GM18909 (cell line): ENCODE data around the gene ZNF500.
A peak's percentile ranks its signal among the peaks of the same experiment; 100 is the strongest.

Experiments used
- ATAC-seq: cut with Tn5 transposase; IDR thresholded peaks from one replicate; pipeline ENCODE4 v1.9.1; 2021; ENCODE audit warnings: mild to moderate bottlenecking; ENCODE audit not compliant: unreplicated experiment, poor library complexity

The ZNF500 gene

GRCh38 chr16:4776141-4776705 lies 9.3 kb upstream of the ZNF500 start:
- ATAC-seq: no peak

GRCh38 chr16:4775005-4775404 lies 8.0 kb upstream of the ZNF500 start:
- ATAC-seq: no peak

DNA sequence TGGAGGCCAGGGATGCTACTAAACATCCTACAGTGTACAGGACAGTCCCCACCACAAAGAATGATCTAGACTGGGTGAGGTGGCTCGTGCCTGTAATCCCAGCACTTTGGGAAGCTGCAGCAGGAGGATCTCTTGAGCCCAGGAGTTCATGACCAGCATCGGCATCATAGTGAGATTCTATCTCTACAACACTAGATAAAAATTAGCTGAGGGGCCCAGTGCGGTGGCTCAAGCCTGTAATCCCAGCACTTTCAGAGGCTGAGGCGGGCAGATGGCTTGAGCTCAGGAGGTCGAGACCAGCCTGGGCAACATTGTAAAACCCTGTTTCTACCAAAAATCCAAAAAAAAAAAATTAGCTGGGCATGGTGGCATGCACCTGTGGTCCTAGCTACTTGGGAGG lies 5.4 kb upstream of the ZNF500 start:
- no peak for ATAC-seq

DNA sequence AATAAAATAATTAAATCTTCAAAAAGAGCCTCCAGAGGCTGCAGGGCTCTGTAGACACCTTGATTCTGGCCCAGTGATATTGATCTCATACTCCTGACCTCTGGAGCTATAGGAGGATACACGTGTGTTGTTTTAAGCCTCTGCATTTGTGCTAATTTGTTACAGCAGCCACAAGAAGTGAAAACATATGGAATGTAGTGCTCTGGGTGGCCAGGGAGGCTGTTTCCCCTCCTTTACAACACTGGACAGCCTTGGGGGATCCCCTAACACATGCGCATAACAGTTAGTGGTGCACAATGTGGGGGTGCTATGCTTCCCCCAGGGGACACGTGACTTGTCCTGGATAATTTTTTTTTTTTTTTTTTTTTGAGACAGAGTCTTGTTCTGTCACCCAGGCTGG lies 4.7 kb upstream of the ZNF500 start:
- ATAC-seq: no peak

DNA sequence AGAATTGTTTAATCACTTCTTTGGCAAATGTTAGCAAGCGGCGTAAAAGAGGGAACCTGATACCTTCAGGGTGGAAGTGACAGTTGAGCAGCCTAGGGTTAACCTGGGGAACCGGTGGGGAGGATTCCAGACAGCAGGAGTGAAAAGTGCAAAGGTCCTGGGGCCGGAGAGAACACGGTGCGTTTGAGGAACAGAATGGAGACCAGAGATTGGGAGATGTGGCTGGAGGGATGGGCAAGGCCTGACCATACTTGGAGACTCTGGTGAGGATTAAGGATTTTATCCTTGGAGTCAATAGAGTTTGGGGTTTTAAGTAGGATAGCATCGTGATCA lies 2.3 kb upstream of the ZNF500 start:
- no peak for ATAC-seq

DNA sequence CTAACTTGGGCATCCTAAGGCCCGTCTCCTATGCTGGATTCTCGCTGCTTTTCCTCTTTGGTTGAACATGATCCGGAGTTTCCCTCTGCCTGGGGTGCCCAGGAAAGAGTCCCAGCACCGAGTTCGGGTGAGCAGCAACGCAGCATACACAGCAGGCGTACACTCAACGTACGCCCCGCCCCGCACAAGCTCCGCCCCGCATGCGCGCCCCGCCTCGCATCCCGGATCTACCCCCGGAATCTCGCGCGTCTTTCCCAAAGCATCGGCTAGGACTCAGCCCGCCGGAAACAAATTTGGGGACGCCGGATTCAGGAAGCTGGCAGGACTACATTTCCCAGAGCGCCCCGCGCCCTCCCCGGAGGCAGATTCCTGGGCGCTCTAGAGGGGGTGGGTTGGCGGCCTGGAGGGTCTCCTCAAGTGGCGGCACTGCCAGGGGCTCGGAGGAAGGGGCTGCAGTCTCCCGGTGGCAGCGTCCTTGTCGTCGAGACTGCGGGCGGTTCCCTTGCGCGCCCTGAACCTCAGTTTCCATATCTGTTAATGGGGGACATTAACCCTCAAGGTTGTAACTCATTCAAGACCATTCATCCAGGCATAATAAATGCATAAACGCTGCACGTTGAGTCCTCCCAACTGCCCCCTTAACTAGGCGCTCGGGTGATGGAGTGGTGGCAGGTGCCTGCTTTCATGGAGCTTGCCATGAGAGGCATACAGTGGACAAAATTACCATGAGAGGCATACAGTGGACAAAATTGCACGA lies 1.8 kb upstream of the ZNF500 start:
- ATAC-seq: peak; percentile 70

DNA sequence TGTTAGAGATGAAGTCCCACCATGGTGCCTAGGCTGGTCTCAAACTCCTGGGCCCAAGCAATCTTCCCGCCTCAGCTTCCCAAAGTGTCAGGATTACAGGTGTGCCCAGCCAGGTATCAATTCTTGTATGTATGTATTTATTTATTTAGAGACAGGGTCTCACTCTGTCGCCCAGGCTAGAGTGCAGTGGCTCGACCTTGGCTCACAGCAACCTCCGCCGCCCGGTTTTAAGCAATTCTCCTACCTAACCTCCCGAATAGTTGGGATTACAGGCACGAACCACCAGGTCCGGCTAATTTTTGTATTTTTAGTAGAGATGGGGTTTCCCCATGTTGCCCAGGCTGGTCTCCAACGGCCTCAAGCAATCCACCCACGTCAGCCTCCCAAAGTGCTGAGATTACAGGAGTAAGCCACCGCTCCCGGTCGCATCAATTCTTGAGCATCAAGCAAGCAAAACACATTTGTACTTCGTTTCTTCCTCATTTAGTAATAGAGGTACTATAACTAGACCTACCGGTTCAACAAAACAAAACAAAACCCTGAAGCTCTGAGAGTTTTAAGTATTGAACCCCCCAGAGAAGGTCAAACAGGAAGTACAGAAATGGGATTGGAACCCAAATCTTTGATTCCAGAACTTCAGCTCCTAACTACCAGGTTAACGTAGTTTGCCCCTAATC lies 1.0 kb upstream of the ZNF500 start:
- ATAC-seq: peak; percentile 1

GRCh38 chr16:4765511-4766474 lies 1.2 kb downstream of the ZNF500 start:
- ATAC-seq: no peak

DNA sequence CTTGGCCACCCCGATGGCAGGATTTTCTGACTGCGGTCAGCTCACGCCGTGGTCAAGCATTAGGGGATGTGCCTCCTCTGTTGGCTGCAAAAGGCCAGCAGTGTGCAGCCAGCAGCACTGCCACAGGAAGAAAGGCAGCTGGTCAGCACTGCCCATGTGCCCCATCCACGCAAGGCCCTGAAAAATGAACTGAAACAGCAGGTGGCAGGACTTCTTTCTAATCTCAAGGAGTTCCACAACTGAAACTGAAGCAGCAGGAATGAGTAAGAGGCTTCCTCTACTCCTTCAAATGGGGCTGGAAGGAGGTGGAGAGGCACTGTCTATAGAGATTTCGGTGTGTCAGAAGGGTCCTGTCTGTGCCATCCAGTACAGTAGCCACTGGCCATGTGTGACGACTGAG lies 3.2 kb downstream of the ZNF500 start:
- no peak for ATAC-seq

- no peak for ATAC-seq
Observed at GRCh38 chr16:4762205-4762604, 4.8 kb downstream of the ZNF500 start.

DNA sequence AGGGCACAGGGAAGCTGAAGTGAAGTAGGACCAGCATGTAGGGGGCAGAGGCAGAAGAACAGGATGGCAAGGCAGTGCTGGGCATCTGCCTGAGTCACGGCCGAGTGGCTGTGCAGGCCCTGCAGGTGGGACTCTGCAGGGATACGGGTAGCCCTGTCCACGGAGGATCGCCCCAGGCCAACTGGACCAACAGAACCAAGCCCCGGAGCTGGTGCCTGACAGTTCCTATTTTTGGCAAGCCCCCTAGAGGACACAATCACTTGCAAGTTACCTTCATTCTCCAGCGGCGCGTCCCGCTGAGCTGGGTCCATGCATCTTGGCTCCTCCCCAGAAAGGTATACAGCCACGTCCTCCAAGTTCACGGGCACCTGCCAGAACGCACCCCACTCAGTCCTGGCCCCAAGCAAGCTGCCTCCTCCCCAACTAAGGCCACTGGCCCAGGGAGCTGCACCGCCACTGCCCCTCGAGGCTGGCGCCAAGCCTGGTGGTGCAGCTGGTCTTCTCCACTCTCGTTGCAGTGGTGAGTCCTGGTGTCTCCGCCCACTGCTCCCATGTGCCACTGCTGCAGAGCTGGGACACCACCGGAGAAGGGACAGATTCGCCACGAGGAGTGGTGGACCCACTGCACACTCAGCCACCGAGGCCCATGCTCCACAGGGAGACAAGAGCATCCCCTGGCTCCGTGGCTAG lies 6.6 kb downstream of the ZNF500 start:
- no peak for ATAC-seq

GRCh38 chr16:4755687-4756086 lies 11.3 kb downstream of the ZNF500 start:
- ATAC-seq: no peak

- no peak for ATAC-seq
Observed at GRCh38 chr16:4754865-4755264, 12.1 kb downstream of the ZNF500 start.

GRCh38 chr16:4753227-4753626 lies 13.7 kb downstream of the ZNF500 start:
- no peak for ATAC-seq

DNA sequence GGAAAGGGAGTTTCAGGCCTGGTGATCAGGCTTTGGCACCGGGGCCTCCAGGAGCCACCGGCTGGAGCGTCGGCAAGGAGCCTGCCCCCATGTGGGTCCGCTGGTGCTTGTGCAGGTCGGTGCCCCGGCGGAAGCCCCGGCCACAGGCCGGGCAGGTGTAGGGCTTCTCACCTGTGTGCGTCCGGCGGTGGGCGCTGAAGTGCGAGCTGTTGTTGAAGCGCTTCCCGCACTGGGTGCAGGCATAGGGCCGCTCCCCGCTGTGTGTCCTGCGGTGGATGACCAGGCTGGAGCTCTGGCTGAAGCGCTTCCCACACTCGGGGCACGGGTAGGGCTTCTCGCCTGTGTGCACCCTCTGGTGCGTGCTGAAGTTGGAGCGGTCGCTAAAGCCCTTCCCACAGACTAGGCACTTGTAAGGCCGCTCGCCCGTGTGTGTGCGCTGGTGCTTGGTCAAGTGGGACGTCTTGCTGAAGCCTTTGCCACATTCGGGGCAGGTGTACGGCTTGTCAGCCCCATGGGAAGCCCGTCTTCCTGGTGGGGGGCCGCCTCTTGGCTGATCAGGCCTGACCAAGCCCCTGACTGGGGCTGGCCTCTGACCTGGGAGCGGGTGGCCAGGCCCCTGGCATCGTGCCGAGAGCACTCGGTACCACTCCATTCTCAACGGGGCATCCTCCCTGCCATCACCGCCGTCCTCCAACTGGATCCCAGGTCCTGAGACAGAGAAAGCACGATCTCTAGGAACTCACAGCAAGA lies 14.4 kb downstream of the ZNF500 start:
- no peak for ATAC-seq

DNA sequence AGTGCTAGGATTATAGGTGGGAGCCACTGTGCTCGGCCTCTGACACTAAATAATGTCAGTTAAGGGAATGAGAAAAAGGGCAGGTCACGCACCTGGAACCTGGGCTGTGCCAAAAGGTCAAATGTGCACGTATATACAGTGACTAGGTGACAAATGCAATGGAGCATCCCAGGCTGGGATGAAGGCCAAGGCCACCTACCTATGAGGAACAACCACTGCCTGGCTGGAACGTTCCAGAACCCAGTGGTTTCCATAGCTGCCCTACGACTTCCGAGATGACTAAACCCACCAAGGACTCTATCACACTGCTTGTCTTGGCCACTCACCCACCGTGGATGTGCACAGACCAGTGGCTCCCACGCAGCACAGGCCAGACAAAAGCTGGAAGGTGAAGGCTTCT lies 16.1 kb downstream of the ZNF500 start:
- ATAC-seq: no peak

DNA sequence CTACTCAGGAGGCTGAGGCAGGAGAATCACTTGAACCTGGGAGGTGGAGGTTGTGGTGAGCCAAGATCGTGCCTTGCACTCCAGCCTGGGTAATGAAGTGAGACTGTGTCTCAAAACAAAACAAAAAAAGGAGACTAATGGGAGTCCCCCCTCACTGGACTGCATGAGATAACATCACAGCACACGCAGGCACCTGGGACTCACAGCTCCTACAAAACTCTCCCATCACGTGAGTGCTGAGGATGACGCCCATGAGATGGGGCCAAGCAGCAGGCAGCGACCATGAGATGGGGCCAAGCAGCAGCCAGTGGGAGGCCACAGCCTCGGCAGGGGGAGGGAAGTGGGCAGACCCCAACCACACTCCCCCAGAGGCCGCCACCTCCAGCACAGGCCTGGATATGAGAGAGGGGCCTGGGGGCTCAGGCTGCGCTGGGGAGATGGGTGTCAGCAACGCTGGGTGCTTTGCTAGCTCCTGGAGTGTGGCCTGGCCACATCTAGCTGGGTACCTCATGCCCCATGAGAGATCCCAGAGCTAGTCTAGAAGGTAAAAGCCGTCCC lies 17.2 kb downstream of the ZNF500 start:
- no peak for ATAC-seq

GRCh38 chr16:4748682-4749411 lies 18.1 kb downstream of the ZNF500 start:
- ATAC-seq: no peak
